Suprapubic skin (tissue), 3 donors: ENCODE data around the gene WDR6.

Experiments used
- CTCF ChIP-seq, 2 donors: fragments of 200-600 bp in 1 of 2; fragments of 450-650 bp in 1 of 2; sonication (generic) in 1 of 2; IDR thresholded peaks; one replicate each; pipeline ENCODE4 v1.5.1; 2016 to 2019; ENCODE audit warnings: antibody characterized with exemption in 2 of 2, mild to moderate bottlenecking in 1 of 2, moderate library complexity in 1 of 2
- POLR2A ChIP-seq, 2 donors: fragments of 450-650 bp; IDR thresholded peaks; one replicate each; pipeline ENCODE4 v1.6.1; 2017; ENCODE audit warnings: antibody characterized with exemption in 2 of 2, mild to moderate bottlenecking in 2 of 2, moderate library complexity in 2 of 2

DNA sequence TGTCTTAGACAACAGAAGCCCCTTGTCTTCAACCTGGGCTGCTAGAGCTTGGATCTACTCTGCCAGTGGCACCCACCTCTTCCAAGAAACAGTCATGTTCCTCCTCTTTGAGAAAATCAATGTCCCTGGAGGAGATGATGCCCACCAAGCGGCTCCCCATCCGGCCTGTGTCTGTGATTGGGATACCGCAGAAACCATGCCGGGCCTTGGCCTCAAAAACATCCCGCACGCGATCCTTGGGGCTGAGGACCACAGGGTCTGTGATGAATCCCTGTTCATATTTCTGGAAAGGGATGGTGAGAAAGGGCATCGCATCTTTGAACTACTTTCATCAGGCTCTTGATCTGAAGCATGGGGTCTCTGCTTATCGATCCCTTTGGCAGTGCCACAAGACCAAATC is 20.4 kb downstream of the WDR6 start:
- TF ChIP-seq POLR2A (IDR thresholded peaks at IDR 0.05) (no peak), CTCF (IDR thresholded peaks at IDR 0.05) (no peak)
